Thymus (tissue), 11 donors: ENCODE data around the gene JMY. TPM values are rescaled to one million over a fixed set of nuclear protein-coding genes. Genes with fewer than 3 reads are reported as not detected.

Experiments
- DNase-seq, 9 donors: peaks; one replicate each; pipeline ENCODE4 v3.0.0-alpha.2; 2013; ENCODE audit warnings: low spot score in 9 of 9, low read depth in 6 of 9, missing footprints in 1 of 9
- H3K27ac ChIP-seq, 2 donors: one replicate each; pipeline ENCODE4 v1.5.1; 2013; ENCODE audit warnings: control low read depth in 1 of 2, low read depth in 1 of 2, low read length in 1 of 2, mild to moderate bottlenecking in 1 of 2, moderate library complexity in 1 of 2
- H3K27me3 ChIP-seq, 2 donors: one replicate each; pipeline ENCODE4 v1.5.1; 2013; ENCODE audit warnings: low read length in 1 of 2; ENCODE audit not compliant: control insufficient read depth in 2 of 2, insufficient read depth in 1 of 2
- H3K36me3 ChIP-seq, 2 donors: one replicate each; pipeline ENCODE4 v1.5.1; 2013; ENCODE audit warnings: low read length in 1 of 2, mild to moderate bottlenecking in 1 of 2, moderate library complexity in 1 of 2; ENCODE audit not compliant: control insufficient read depth in 2 of 2, insufficient read depth in 2 of 2
- H3K4me1 ChIP-seq, 2 donors: one replicate each; pipeline ENCODE4 v1.5.1; 2013; ENCODE audit warnings: low read length in 2 of 2; ENCODE audit not compliant: control insufficient read depth in 2 of 2, insufficient read depth in 2 of 2
- H3K4me3 ChIP-seq, 2 donors: one replicate each; pipeline ENCODE4 v1.5.1; 2013; ENCODE audit warnings: low read length in 2 of 2, control low read depth in 1 of 2, mild to moderate bottlenecking in 1 of 2
- H3K9me3 ChIP-seq, 2 donors: one replicate each; pipeline ENCODE4 v1.5.1; 2013; ENCODE audit warnings: low read length in 1 of 2, mild to moderate bottlenecking in 1 of 2; ENCODE audit not compliant: control insufficient read depth in 2 of 2, insufficient read depth in 1 of 2
- WGBS: extraction: QIAGEN DNeasy Blood & Tissue Kit; methylation state at CpG from one replicate; pipeline ENCODE4 v1.1.7; 2013; 5-methylcytosine and 5-hydroxymethylcytosine counted together
- polyA plus RNA-seq: library from polyadenylated mRNA; stranded (reverse); fragments of 200-250 nt; gene quantifications from one replicate; pipeline ENCODE4 v1.2.3, GENCODE V29; 2013
- total RNA-seq: library from RNA; stranded (reverse); fragments of 120-200 nt; gene quantifications from one replicate; pipeline ENCODE4 v1.2.4, GENCODE V29; 2013
- donor health status: healthy.

JMY gene
- total and polyA plus RNA-seq, 2 donors: 7.3 to 7.5 TPM

- 97% methylated on average over 4 of the region's 4 CpGs for WGBS
- Histone ChIP-seq H3K36me3 (peaks cover 21 to 25% of the 10 kb centered on the region in 2 donors), H3K9me3 (no peaks in the 10 kb centered on the region), H3K27me3 (no peaks in the 10 kb centered on the region), H3K4me3 (no peak overlapping the region), H3K27ac (no peak overlapping the region), H3K4me1 (no peaks in the 10 kb centered on the region)
- no peak for DNase-seq
Measured at GRCh38 chr5:79301046-79301712, 65.2 kb downstream of the JMY start.

DNA sequence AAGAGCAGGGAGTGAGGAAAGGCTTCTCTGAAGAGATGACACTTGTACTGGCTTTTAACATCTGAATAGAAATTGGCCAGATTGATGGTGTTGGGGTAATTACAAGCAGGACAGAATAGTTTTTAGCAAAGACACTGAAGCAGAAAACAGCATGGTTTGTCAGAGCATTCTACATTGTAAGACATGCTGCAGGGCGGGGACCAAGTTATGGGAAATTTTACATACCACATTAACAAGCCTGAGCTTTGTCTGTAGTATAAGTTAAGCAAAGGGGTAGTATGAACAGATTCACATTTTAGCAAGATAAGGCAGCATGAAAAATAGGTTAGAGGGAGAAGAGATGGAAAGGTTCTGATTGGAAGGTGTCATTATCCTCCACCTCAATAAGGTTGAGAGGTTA is 66.5 kb downstream of the JMY start:
- Histone ChIP-seq H3K4me1 (no peaks in the 10 kb centered on the region), H3K9me3 (no peaks in the 10 kb centered on the region), H3K36me3 (peaks cover 21 to 30% of the 10 kb centered on the region in 2 donors), H3K4me3 (no peak overlapping the region), H3K27ac (no peak overlapping the region), H3K27me3 (no peaks in the 10 kb centered on the region)
- WGBS: 100% methylated on average over 1 of the region's 1 CpG
- DNase-seq: no peak

DNA sequence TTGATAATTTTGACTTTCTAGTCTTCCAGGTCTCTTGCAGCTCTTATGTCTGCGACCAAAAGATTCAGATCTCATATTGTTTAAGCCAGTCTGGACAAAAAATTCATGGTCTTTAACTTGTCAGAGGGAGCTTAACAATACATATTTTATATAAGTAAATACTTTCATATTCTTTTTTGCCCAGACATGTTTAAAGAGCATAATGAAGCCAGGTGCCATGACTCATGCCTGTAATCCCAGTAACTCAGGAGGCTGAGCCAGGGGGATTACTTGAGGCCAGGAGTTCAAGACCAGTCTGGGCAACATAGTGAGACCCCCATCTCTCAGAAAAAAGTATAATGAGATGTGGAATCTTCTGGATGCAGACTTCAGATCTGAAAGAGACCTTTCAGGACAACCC is 69.8 kb downstream of the JMY start:
- Histone ChIP-seq H3K4me3 (no peak overlapping the region), H3K9me3 (no peaks in the 10 kb centered on the region), H3K27me3 (no peaks in the 10 kb centered on the region), H3K4me1 (no peaks in the 10 kb centered on the region), H3K36me3 (peaks cover 14 to 17% of the 10 kb centered on the region in 2 donors), H3K27ac (no peak overlapping the region)
- 99% methylated on average over 1 of the region's 1 CpG for WGBS
- no peak for DNase-seq

- Histone ChIP-seq H3K4me3 (no peak overlapping the region), H3K36me3 (peaks cover 7 to 21% of the 10 kb centered on the region in 2 donors), H3K27me3 (no peaks in the 10 kb centered on the region), H3K27ac (no peak overlapping the region), H3K9me3 (no peaks in the 10 kb centered on the region), H3K4me1 (no peaks in the 10 kb centered on the region)
- no peak for DNase-seq
- 98% methylated on average over 3 of the region's 3 CpGs for WGBS
Measured at GRCh38 chr5:79318935-79319614, 83.1 kb downstream of the JMY start.

DNA sequence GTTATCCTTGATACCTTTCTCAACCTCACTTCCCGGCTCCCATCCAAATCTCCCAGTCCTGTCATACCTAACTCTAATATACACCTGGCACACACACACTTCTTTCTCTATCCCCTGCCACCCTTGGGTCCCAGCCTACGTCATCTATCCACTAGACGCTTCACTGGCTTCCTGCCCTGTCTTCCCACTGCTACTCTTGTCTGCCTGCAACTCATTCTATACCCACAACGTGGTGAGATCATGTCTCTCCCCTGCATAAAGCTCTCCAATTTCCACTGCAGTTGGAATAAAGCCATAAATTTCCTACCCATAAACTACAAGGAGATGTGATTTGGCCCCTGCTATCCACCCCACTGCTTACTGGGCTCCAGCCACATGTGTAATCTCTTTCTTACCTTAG is 93.5 kb downstream of the JMY start:
- Histone ChIP-seq H3K27me3 (no peaks in the 10 kb centered on the region), H3K4me3 (no peak overlapping the region), H3K9me3 (no peaks in the 10 kb centered on the region), H3K4me1 (no peaks in the 10 kb centered on the region), H3K27ac (no peak overlapping the region), H3K36me3 (no peaks in the 10 kb centered on the region)
- DNase-seq: no peak
- WGBS: 95% methylated on average over 4 of the region's 4 CpGs

GRCh38 chr5:79330071-79330470 is 94.1 kb downstream of the JMY start:
- no peaks in the 10 kb centered on the region for H3K4me1 ChIP-seq
- no peak overlapping the region for H3K27ac ChIP-seq
- no peaks in the 10 kb centered on the region for H3K27me3 ChIP-seq
- DNase-seq: no peak
- no peaks in the 10 kb centered on the region for H3K9me3 ChIP-seq
- WGBS: 93% methylated on average over 5 of the region's 5 CpGs
- H3K36me3 ChIP-seq: no peaks in the 10 kb centered on the region
- H3K4me3 ChIP-seq: no peak overlapping the region

DNA sequence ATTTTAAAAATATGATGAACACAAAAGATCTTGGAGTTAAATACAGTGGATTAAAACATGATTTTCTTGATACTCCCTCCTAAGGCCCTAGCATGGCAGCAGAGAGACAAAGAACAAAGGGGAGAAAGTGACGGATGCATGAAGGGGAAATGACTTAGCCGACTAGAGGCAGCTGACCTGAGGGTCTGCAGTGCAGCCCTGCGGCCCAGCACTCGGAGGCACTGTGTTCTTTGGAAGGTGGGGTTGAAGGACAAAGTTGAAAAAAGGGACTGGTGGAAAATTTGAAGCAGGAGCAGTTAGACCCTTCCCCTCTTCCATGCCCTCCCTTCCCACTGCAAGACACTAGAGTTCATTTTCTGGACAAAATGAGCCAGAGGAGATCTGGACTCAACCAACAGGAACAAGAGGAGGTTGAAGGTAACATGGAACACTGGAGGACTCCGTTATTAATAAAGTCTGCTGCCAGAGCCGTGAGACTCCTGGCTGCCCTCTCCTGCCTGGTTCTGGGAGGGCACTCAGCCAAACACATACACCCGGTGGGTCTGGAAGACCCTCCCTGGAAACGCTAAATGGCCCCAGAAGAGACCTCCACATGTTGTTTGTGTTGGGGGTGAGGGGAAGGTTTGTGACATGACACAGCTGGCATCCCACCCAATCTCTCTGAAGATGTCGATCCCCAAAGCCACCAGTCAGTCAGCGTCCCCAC is 98.1 kb downstream of the JMY start:
- Histone ChIP-seq H3K4me3 (no peak overlapping the region), H3K27ac (no peak overlapping the region), H3K27me3 (no peaks in the 10 kb centered on the region), H3K36me3 (no peaks in the 10 kb centered on the region), H3K4me1 (no peaks in the 10 kb centered on the region), H3K9me3 (no peaks in the 10 kb centered on the region)
- DNase-seq: no peak
- 95% methylated on average over 10 of the region's 10 CpGs for WGBS

DNA sequence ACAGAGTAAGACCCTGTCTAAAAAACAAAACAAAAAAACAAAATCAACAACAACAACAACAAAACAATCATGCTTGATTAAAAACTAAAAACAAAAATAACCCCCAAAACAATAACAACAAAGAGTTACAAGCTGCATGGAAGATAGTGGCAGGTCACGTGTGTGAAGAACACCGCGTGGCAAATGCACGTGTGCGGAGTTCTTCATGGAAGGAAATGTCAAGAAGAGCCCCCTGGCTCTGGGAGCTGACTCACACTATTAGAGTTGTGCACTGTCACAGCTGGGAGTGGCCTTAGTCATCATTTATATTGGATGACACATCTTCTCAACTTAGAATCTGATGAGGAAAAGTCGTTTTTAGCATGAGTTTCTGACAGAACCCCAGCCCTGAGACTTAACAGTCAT is 110.5 kb downstream of the JMY start:
- H3K4me3 ChIP-seq: no peak overlapping the region
- WGBS: 98% methylated on average over 6 of the region's 6 CpGs
- DNase-seq: no peak

GRCh38 chr5:79349047-79349446 is 113.1 kb downstream of the JMY start:
- no peaks in the 10 kb centered on the region for H3K4me1 ChIP-seq
- no peaks in the 10 kb centered on the region for H3K36me3 ChIP-seq
- no peak for DNase-seq
- WGBS: 97% methylated on average over 10 of the region's 10 CpGs
- no peaks in the 10 kb centered on the region for H3K9me3 ChIP-seq
- no peaks in the 10 kb centered on the region for H3K27me3 ChIP-seq
- no peak overlapping the region for H3K4me3 ChIP-seq
- H3K27ac ChIP-seq: no peak overlapping the region

More for the DNA sequence above, 110.5 kb downstream of the JMY start:
- no peaks in the 10 kb centered on the region for H3K9me3 ChIP-seq
- H3K4me1 ChIP-seq: no peaks in the 10 kb centered on the region
- no peak overlapping the region for H3K27ac ChIP-seq
- no peaks in the 10 kb centered on the region for H3K36me3 ChIP-seq
- no peaks in the 10 kb centered on the region for H3K27me3 ChIP-seq
